ENCODE results near the gene VIT.
A peak's percentile ranks its signal among the peaks of the same experiment; 100 is the strongest.

VIT gene

GRCh38 chr2:36696533-36696932 lies at the start of gene VIT:
Gene VIT, plus strand, starts transcription at chr2:36696707. Its CDS starts 19,664 bp downstream, at chr2:36716371.
- DNase-seq (ENCODE audit: low read depth), result no peak

- DNase-seq (ENCODE audit: low read depth), result peak; percentile 58
Observed at GRCh38 chr2:36650031-36650829, 46.3 kb upstream of the VIT start.

- DNase-seq (ENCODE audit: low read depth), result no peak
Observed at GRCh38 chr2:36653155-36653554, 43.4 kb upstream of the VIT start.

GRCh38 chr2:36653967-36654694 lies 42.4 kb upstream of the VIT start:
- no peak for DNase-seq (ENCODE audit: low read depth)

- DNase-seq (ENCODE audit: low read depth), result peak; percentile 87
Observed at GRCh38 chr2:36655453-36655852, 41.1 kb upstream of the VIT start.

- DNase-seq (ENCODE audit: low read depth), result no peak
Observed at GRCh38 chr2:36657703-36658102, 38.8 kb upstream of the VIT start.

- no peak for DNase-seq (ENCODE audit: low read depth)
Observed at GRCh38 chr2:36658277-36658748, 38.2 kb upstream of the VIT start.

- no peak for DNase-seq (ENCODE audit: low read depth)
Observed at GRCh38 chr2:36659218-36659617, 37.3 kb upstream of the VIT start.

- no peak for DNase-seq (ENCODE audit: low read depth)
Observed at GRCh38 chr2:36659872-36660312, 36.6 kb upstream of the VIT start.

GRCh38 chr2:36662638-36663037 lies 33.9 kb upstream of the VIT start:
- DNase-seq (ENCODE audit: low read depth), result no peak

GRCh38 chr2:36663295-36663694 lies 33.2 kb upstream of the VIT start:
- DNase-seq (ENCODE audit: low read depth), result no peak

GRCh38 chr2:36663851-36664695 lies 32.4 kb upstream of the VIT start:
- DNase-seq (ENCODE audit: low read depth), result peak; percentile 56

GRCh38 chr2:36664696-36665076 lies 31.8 kb upstream of the VIT start:
- DNase-seq (ENCODE audit: low read depth), result no peak

- DNase-seq (ENCODE audit: low read depth), result no peak
Observed at GRCh38 chr2:36667931-36668330, 28.6 kb upstream of the VIT start.

- no peak for DNase-seq (ENCODE audit: low read depth)
Observed at GRCh38 chr2:36670881-36671595, 25.5 kb upstream of the VIT start.

GRCh38 chr2:36671731-36672130 lies 24.8 kb upstream of the VIT start:
- no peak for DNase-seq (ENCODE audit: low read depth)

GRCh38 chr2:36672199-36672598 lies 24.3 kb upstream of the VIT start:
- no peak for DNase-seq (ENCODE audit: low read depth)

GRCh38 chr2:36675579-36676282 lies 20.8 kb upstream of the VIT start:
- DNase-seq (ENCODE audit: low read depth), result no peak

GRCh38 chr2:36676364-36676763 lies 20.1 kb upstream of the VIT start:
- DNase-seq (ENCODE audit: low read depth), result no peak

GRCh38 chr2:36677386-36677785 lies 19.1 kb upstream of the VIT start:
- DNase-seq (ENCODE audit: low read depth), result no peak

- DNase-seq (ENCODE audit: low read depth), result no peak
Observed at GRCh38 chr2:36677996-36678605, 18.4 kb upstream of the VIT start.

Data from HS-5 (cell line).